ENCODE results near the gene MDFIC2. TPM values are rescaled to one million over a fixed set of nuclear protein-coding genes. Genes with fewer than 3 reads are reported as not detected.
"Not testable (repeated sequence)": the region's sequence is repeated elsewhere in the genome, so short reads cannot be mapped to it uniquely, and the experiment has no call there.

MDFIC2 gene
- total RNA-seq, 1 experiment from 2014 or later: not detected

DNA sequence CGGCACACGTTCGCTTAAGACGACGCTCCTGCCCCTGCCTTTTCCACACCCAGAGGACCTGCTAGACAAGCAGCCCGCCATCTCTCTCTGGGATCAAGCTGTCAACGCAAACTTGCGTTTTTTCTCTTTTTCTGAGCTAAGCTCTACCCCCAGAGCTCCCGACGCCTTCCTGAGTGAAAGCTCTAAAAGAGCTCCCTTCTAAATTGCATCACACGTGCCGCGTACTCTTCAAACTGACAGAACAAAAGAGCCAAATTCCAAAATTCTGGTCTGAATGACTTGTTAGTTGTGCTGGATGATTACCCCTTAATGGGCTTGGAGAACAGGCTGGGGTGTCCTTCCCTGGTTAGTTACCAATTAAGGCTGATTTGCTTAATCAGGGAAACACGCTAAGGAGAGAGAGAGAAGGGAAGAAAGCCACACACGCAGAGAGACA is 81.2 kb downstream of the MDFIC2 start:
- no peak for DNase-seq
- Histone ChIP-seq H4K20me1 (ENCODE audit: insufficient read depth, low read depth, low read length) (no peaks in the 10 kb centered on the region), H3K79me2 (ENCODE audit: low read length) (no peaks in the 10 kb centered on the region), H3K9ac (ENCODE audit: low read length) (no peak overlapping the region), H3K27me3 (ENCODE audit: low read length) (no peaks in the 10 kb centered on the region), H3K9me3 (ENCODE audit: low read length) (no peaks in the 10 kb centered on the region), H2AFZ (ENCODE audit: low read length) (no peak overlapping the region), H3K9me2 (replicated peaks; ENCODE audit: insufficient read depth, low read length) (no peaks in the 10 kb centered on the region), H3K4me1 (ENCODE audit: low read length) (no peaks in the 10 kb centered on the region), H3K4me3 (ENCODE audit: low read length) (no peak overlapping the region), H3K4me2 (ENCODE audit: low read depth, low read length, poor library complexity, severe bottlenecking) (no peak overlapping the region), H3K36me3 (ENCODE audit: insufficient read depth, low read length) (no peaks in the 10 kb centered on the region), H3K27ac (ENCODE audit: low read length) (no peak overlapping the region)

GRCh38 chr3:70227437-70227836 is 85.0 kb downstream of the MDFIC2 start:
- Histone ChIP-seq H3K4me1 (ENCODE audit: low read length) (no peaks in the 10 kb centered on the region), H3K27ac (ENCODE audit: low read length) (no peak overlapping the region), H3K9me2 (replicated peaks; ENCODE audit: insufficient read depth, low read length) (no peaks in the 10 kb centered on the region), H3K9me3 (ENCODE audit: low read length) (no peaks in the 10 kb centered on the region), H3K79me2 (ENCODE audit: low read length) (no peaks in the 10 kb centered on the region), H2AFZ (ENCODE audit: low read length) (no peak overlapping the region), H3K36me3 (ENCODE audit: insufficient read depth, low read length) (no peaks in the 10 kb centered on the region), H3K4me2 (ENCODE audit: low read depth, low read length, poor library complexity, severe bottlenecking) (no peak overlapping the region), H3K9ac (ENCODE audit: low read length) (no peak overlapping the region), H4K20me1 (ENCODE audit: insufficient read depth, low read depth, low read length) (no peaks in the 10 kb centered on the region), H3K4me3 (ENCODE audit: low read length) (no peak overlapping the region), H3K27me3 (ENCODE audit: low read length) (no peaks in the 10 kb centered on the region)
- DNase-seq: no peak

GRCh38 chr3:70225146-70225545 is 87.3 kb downstream of the MDFIC2 start:
- no peaks in the 10 kb centered on the region for H3K9me2 ChIP-seq (replicated peaks; ENCODE audit: insufficient read depth, low read length)
- H3K4me2 ChIP-seq (ENCODE audit: low read depth, low read length, poor library complexity, severe bottlenecking): no peak overlapping the region
- H3K4me1 ChIP-seq (ENCODE audit: low read length): no peaks in the 10 kb centered on the region
- H3K4me3 ChIP-seq (ENCODE audit: low read length): no peak overlapping the region
- no peaks in the 10 kb centered on the region for H3K36me3 ChIP-seq (ENCODE audit: insufficient read depth, low read length)
- no peaks in the 10 kb centered on the region for H3K79me2 ChIP-seq (ENCODE audit: low read length)
- no peak overlapping the region for H3K27ac ChIP-seq (ENCODE audit: low read length)
- no peak overlapping the region for H3K9ac ChIP-seq (ENCODE audit: low read length)
- no peaks in the 10 kb centered on the region for H4K20me1 ChIP-seq (ENCODE audit: insufficient read depth, low read depth, low read length)
- H3K27me3 ChIP-seq (ENCODE audit: low read length): no peaks in the 10 kb centered on the region
- no peak overlapping the region for H2AFZ ChIP-seq (ENCODE audit: low read length)
- DNase-seq: no peak
- no peaks in the 10 kb centered on the region for H3K9me3 ChIP-seq (ENCODE audit: low read length)

- H3K79me2 ChIP-seq (ENCODE audit: low read length): no peaks in the 10 kb centered on the region
- DNase-seq: no peak
- no peak overlapping the region for H2AFZ ChIP-seq (ENCODE audit: low read length)
- H3K4me3 ChIP-seq (ENCODE audit: low read length): no peak overlapping the region
- H3K4me2 ChIP-seq (ENCODE audit: low read depth, low read length, poor library complexity, severe bottlenecking): no peak overlapping the region
- H4K20me1 ChIP-seq (ENCODE audit: insufficient read depth, low read depth, low read length): no peaks in the 10 kb centered on the region
- no peaks in the 10 kb centered on the region for H3K9me2 ChIP-seq (replicated peaks; ENCODE audit: insufficient read depth, low read length)
- no peak overlapping the region for H3K27ac ChIP-seq (ENCODE audit: low read length)
- H3K9me3 ChIP-seq (ENCODE audit: low read length): no peaks in the 10 kb centered on the region
- no peaks in the 10 kb centered on the region for H3K36me3 ChIP-seq (ENCODE audit: insufficient read depth, low read length)
- H3K27me3 ChIP-seq (ENCODE audit: low read length): no peaks in the 10 kb centered on the region
- H3K9ac ChIP-seq (ENCODE audit: low read length): no peak overlapping the region
- no peaks in the 10 kb centered on the region for H3K4me1 ChIP-seq (ENCODE audit: low read length)
These were observed 88.1 kb downstream of the MDFIC2 start for GRCh38 chr3:70224337-70224736.

DNA sequence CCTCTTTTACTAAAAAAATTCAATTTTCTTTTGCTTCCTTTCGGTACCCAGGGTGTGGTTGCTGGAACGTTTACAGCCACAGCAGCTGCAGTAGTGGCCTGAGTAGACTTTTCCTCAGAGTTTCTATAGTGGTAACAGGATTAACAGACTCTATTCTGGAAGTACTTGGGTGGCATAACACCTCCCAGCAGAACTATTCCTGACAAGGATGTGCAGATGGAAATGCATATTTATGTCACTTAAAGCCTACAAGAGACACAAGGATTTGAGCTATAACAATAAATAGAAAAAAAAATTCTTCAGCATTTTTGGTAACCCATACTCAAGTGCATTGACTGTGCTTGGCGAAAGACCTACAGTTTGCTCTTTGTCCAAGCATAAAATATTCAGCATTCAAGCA is 94.0 kb downstream of the MDFIC2 start:
- H3K9me3 ChIP-seq (ENCODE audit: low read length): no peaks in the 10 kb centered on the region
- no peaks in the 10 kb centered on the region for H3K79me2 ChIP-seq (ENCODE audit: low read length)
- no peak overlapping the region for H3K4me3 ChIP-seq (ENCODE audit: low read length)
- H3K27me3 ChIP-seq (ENCODE audit: low read length): no peaks in the 10 kb centered on the region
- H4K20me1 ChIP-seq (ENCODE audit: insufficient read depth, low read depth, low read length): no peaks in the 10 kb centered on the region
- H2AFZ ChIP-seq (ENCODE audit: low read length): no peak overlapping the region
- no peaks in the 10 kb centered on the region for H3K36me3 ChIP-seq (ENCODE audit: insufficient read depth, low read length)
- no peak overlapping the region for H3K4me2 ChIP-seq (ENCODE audit: low read depth, low read length, poor library complexity, severe bottlenecking)
- DNase-seq: no peak
- no peak overlapping the region for H3K27ac ChIP-seq (ENCODE audit: low read length)
- no peaks in the 10 kb centered on the region for H3K9me2 ChIP-seq (replicated peaks; ENCODE audit: insufficient read depth, low read length)
- no peak overlapping the region for H3K9ac ChIP-seq (ENCODE audit: low read length)
- no peaks in the 10 kb centered on the region for H3K4me1 ChIP-seq (ENCODE audit: low read length)

DNA sequence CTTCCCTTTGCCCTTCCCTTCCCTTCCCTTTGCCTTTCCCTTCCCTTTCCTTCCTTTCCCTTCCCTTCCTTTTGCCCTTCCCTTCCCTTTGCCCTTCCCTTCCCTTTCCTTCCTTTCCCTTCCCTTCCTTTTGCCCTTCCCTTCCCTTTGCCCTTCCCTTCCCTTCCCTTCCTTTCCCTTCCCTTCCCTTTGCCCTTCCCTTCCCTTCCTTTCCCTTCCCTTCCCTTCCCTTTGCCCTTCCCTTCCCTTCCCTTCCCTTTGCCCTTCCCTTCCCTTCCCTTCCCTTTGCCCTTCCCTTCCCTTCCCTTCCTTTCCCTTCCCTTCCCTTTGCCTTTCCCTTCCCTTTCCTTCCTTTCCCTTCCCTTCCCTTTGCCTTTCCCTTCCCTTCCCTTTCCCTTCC is 101.2 kb downstream of the MDFIC2 start:
- not testable (repeated sequence) for H3K4me1 ChIP-seq (ENCODE audit: low read length); DNase-seq; H3K4me3 ChIP-seq (ENCODE audit: low read length); H3K79me2 ChIP-seq (ENCODE audit: low read length); H4K20me1 ChIP-seq (ENCODE audit: insufficient read depth, low read depth, low read length); H3K27me3 ChIP-seq (ENCODE audit: low read length); H3K4me2 ChIP-seq (ENCODE audit: low read depth, low read length, poor library complexity, severe bottlenecking); H3K9me3 ChIP-seq (ENCODE audit: low read length); H2AFZ ChIP-seq (ENCODE audit: low read length); H3K36me3 ChIP-seq (ENCODE audit: insufficient read depth, low read length); H3K9ac ChIP-seq (ENCODE audit: low read length); H3K9me2 ChIP-seq (replicated peaks; ENCODE audit: insufficient read depth, low read length); H3K27ac ChIP-seq (ENCODE audit: low read length)

DNA sequence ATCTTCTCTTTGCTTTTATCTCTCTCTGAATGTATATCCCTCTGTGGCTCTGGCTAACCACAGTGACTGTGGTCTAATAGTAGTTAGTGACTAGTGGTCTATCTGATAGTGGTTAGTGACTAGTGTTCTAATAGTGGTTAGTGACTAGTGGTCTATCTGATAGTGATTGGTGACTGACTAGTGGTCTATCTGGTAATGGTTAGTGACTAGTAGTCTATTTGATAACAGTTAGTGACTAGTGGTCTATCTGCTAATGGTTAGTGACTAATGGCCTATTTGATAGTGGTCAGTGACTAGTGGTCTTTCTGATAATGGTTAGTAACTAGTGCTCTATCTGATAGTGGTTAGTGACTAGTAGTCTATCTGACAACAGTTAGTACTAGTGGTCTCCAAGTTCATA is 110.5 kb downstream of the MDFIC2 start:
- no peak for DNase-seq
- no peaks in the 10 kb centered on the region for H3K36me3 ChIP-seq (ENCODE audit: insufficient read depth, low read length)
- H3K9ac ChIP-seq (ENCODE audit: low read length): no peak overlapping the region
- H3K79me2 ChIP-seq (ENCODE audit: low read length): no peaks in the 10 kb centered on the region
- H3K4me2 ChIP-seq (ENCODE audit: low read depth, low read length, poor library complexity, severe bottlenecking): no peak overlapping the region
- no peak overlapping the region for H2AFZ ChIP-seq (ENCODE audit: low read length)
- no peak overlapping the region for H3K27ac ChIP-seq (ENCODE audit: low read length)
- H3K27me3 ChIP-seq (ENCODE audit: low read length): no peaks in the 10 kb centered on the region
- no peaks in the 10 kb centered on the region for H3K9me2 ChIP-seq (replicated peaks; ENCODE audit: insufficient read depth, low read length)
- no peak overlapping the region for H3K4me3 ChIP-seq (ENCODE audit: low read length)
- no peaks in the 10 kb centered on the region for H4K20me1 ChIP-seq (ENCODE audit: insufficient read depth, low read depth, low read length)
- H3K4me1 ChIP-seq (ENCODE audit: low read length): no peaks in the 10 kb centered on the region
- no peaks in the 10 kb centered on the region for H3K9me3 ChIP-seq (ENCODE audit: low read length)

- Histone ChIP-seq H3K9me3 (ENCODE audit: low read length) (no peaks in the 10 kb centered on the region), H3K79me2 (ENCODE audit: low read length) (no peaks in the 10 kb centered on the region), H3K36me3 (ENCODE audit: insufficient read depth, low read length) (no peaks in the 10 kb centered on the region), H2AFZ (ENCODE audit: low read length) (no peak overlapping the region), H3K9ac (ENCODE audit: low read length) (no peak overlapping the region), H3K9me2 (replicated peaks; ENCODE audit: insufficient read depth, low read length) (no peaks in the 10 kb centered on the region), H3K4me3 (ENCODE audit: low read length) (no peak overlapping the region), H3K4me2 (ENCODE audit: low read depth, low read length, poor library complexity, severe bottlenecking) (no peak overlapping the region), H4K20me1 (ENCODE audit: insufficient read depth, low read depth, low read length) (no peaks in the 10 kb centered on the region), H3K27me3 (ENCODE audit: low read length) (no peaks in the 10 kb centered on the region), H3K4me1 (ENCODE audit: low read length) (no peaks in the 10 kb centered on the region), H3K27ac (ENCODE audit: low read length) (no peak overlapping the region)
- no peak for DNase-seq
These were observed 122.5 kb downstream of the MDFIC2 start for GRCh38 chr3:70189884-70190473.

GRCh38 chr3:70186221-70186620 is 126.2 kb downstream of the MDFIC2 start:
- Histone ChIP-seq H3K27me3 (ENCODE audit: low read length) (no peaks in the 10 kb centered on the region), H3K9me2 (replicated peaks; ENCODE audit: insufficient read depth, low read length) (no peaks in the 10 kb centered on the region), H3K4me3 (ENCODE audit: low read length) (no peak overlapping the region), H2AFZ (ENCODE audit: low read length) (no peak overlapping the region), H3K79me2 (ENCODE audit: low read length) (no peaks in the 10 kb centered on the region), H3K4me2 (ENCODE audit: low read depth, low read length, poor library complexity, severe bottlenecking) (no peak overlapping the region), H3K36me3 (ENCODE audit: insufficient read depth, low read length) (no peaks in the 10 kb centered on the region), H3K9me3 (ENCODE audit: low read length) (no peaks in the 10 kb centered on the region), H4K20me1 (ENCODE audit: insufficient read depth, low read depth, low read length) (no peaks in the 10 kb centered on the region), H3K27ac (ENCODE audit: low read length) (no peak overlapping the region), H3K4me1 (ENCODE audit: low read length) (no peaks in the 10 kb centered on the region), H3K9ac (ENCODE audit: low read length) (no peak overlapping the region)
- DNase-seq: no peak
